SK-N-SH (cell line): ENCODE measurements around the gene EIF5A. TPM values are rescaled to one million over a fixed set of nuclear protein-coding genes. Genes with fewer than 3 reads are reported as not detected.
A peak's percentile ranks its signal among the peaks of the same experiment; 100 is the strongest.

Source experiments
- CTCF ChIA-PET: fragments of 300-600, 350-600 bp; formaldehyde crosslinking; extraction: SDS; loops from one replicate; lab custom pipeline; 2021; lab: Yijun Ruan, JAX
- POLR2A ChIA-PET: fragments of 350-600 bp; sonication (Branson Sonifier 250); formaldehyde crosslinking; extraction: SDS; loops from one replicate; lab custom pipeline; 2020; ENCODE audit warnings: antibody characterized with exemption, inconsistent platforms; lab: Yijun Ruan, JAX
- DNase-seq: peaks from one replicate; pipeline ENCODE4 v3.0.0; 2012
- H2AFZ ChIP-seq: fragments of 200-600 bp; sonication (generic); 2 replicates; pipeline ENCODE4 v1.8.1; 2016; ENCODE audit warnings: antibody characterized with exemption, mild to moderate bottlenecking, low read depth
- H3F3A ChIP-seq: fragments of 200-600 bp; sonication (generic); replicated peaks from 2 replicates; pipeline ENCODE3; 2016; ENCODE audit warnings: antibody characterized with exemption, mild to moderate bottlenecking; ENCODE audit not compliant: insufficient read depth
- H3K27ac ChIP-seq, 2 experiments: fragments of 200-500 bp in 1 of 2; fragments of 200-600 bp in 1 of 2; sonication (Bioruptor generic) in 1 of 2; sonication (generic), shearing (Covaris generic) in 1 of 2; 2 replicates each; pipeline versions ENCODE4 v1.5.1 to v1.6.1; 2014 to 2016; ENCODE audit warnings: low read depth in 2 of 2, inconsistent platforms in 1 of 2, low read length in 1 of 2, mild to moderate bottlenecking in 1 of 2, mixed read lengths in 1 of 2
- H3K27me3 ChIP-seq: fragments of 200-600 bp; sonication (generic), shearing (Covaris generic); 2 replicates; pipeline ENCODE4 v1.6.1; 2016; ENCODE audit warnings: mixed run types; ENCODE audit not compliant: insufficient read depth
- H3K36me3 ChIP-seq, 2 experiments: fragments of 200-500 bp in 1 of 2; fragments of 200-600 bp in 1 of 2; sonication (Bioruptor generic) in 1 of 2; sonication (generic) in 1 of 2; replicated peaks in 1 of 2; 2 replicates each; pipeline versions ENCODE3 to v1.5.1; 2014 to 2016; ENCODE audit warnings: low read length in 1 of 2, mild to moderate bottlenecking in 1 of 2; ENCODE audit not compliant: insufficient read depth in 2 of 2, control insufficient read depth in 1 of 2
- H3K4me1 ChIP-seq, 2 experiments: fragments of 200-500 bp in 1 of 2; fragments of 200-600 bp in 1 of 2; sonication (Bioruptor generic) in 1 of 2; sonication (generic), shearing (Covaris generic) in 1 of 2; 2 replicates each; pipeline versions ENCODE4 v1.5.1 to v1.6.1; 2014 to 2016; ENCODE audit warnings: low read depth in 1 of 2, low read length in 1 of 2, mixed run types in 1 of 2; ENCODE audit not compliant: insufficient read depth in 2 of 2, control insufficient read depth in 1 of 2
- H3K4me2 ChIP-seq: fragments of 200-600 bp; sonication (generic), shearing (Covaris generic); 2 replicates; pipeline ENCODE4 v1.6.1; 2017; ENCODE audit warnings: mixed run types
- H3K4me3 ChIP-seq, 2 experiments: fragments of 200-500 bp in 1 of 2; fragments of 200-600 bp in 1 of 2; sonication (Bioruptor generic) in 1 of 2; sonication (generic), shearing (Covaris generic) in 1 of 2; 2 replicates each; pipeline versions ENCODE4 v1.5.1 to v1.8.1; 2014 to 2016; ENCODE audit warnings: low read depth in 2 of 2, inconsistent platforms in 1 of 2, low read length in 1 of 2, mild to moderate bottlenecking in 1 of 2, mixed read lengths in 1 of 2, moderate library complexity in 1 of 2
- H3K79me2 ChIP-seq: fragments of 200-600 bp; sonication (generic); 2 replicates; pipeline ENCODE4 v1.8.1; 2017; ENCODE audit warnings: mild to moderate bottlenecking; ENCODE audit not compliant: insufficient read depth
- H3K9ac ChIP-seq: fragments of 200-600 bp; sonication (generic); 2 replicates; pipeline ENCODE4 v1.6.1; 2017; ENCODE audit warnings: mixed run types
- H3K9me2 ChIP-seq: fragments of 200-600 bp; sonication (generic); 2 replicates; pipeline ENCODE4 v1.6.1; 2017; ENCODE audit warnings: mixed run types
- H3K9me3 ChIP-seq: fragments of 200-600 bp; sonication (generic); 2 replicates; pipeline ENCODE4 v1.6.1; 2017; ENCODE audit warnings: mixed run types, mild to moderate bottlenecking, moderate library complexity
- H4K20me1 ChIP-seq: fragments of 200-600 bp; sonication (generic); 2 replicates; pipeline ENCODE4 v1.6.1; 2017; ENCODE audit warnings: mild to moderate bottlenecking, mixed run types; ENCODE audit not compliant: insufficient read depth
- CHD2 ChIP-seq: fragments of 150-350 bp; IDR thresholded peaks from 2 replicates; pipeline ENCODE4 v1.6.1; 2018; ENCODE audit warnings: low read length; ENCODE audit not compliant: partially characterized antibody
- CTCF ChIP-seq: fragments of 200-600 bp; sonication (generic); IDR thresholded peaks from 2 replicates; pipeline ENCODE4 v1.6.1; 2017; ENCODE audit warnings: antibody characterized with exemption, mild to moderate bottlenecking, moderate library complexity
- FOSL2 ChIP-seq: IDR thresholded peaks from 2 replicates; pipeline ENCODE4 v1.4.0; 2012; ENCODE audit warnings: low read depth, mild to moderate bottlenecking, moderate library complexity, borderline replicate concordance
- FOXJ3 ChIP-seq: sonication (generic); formaldehyde crosslinking; IDR thresholded peaks from 2 replicates; pipeline ENCODE4 v1.5.1; 2020; ENCODE audit warnings: mild to moderate bottlenecking, missing genetic modification reagents
- FOXM1 ChIP-seq: IDR thresholded peaks from 2 replicates; pipeline ENCODE4 v1.4.0; 2012; ENCODE audit warnings: low read depth, mild to moderate bottlenecking
- IRF3 ChIP-seq: fragments of 150-350 bp; IDR thresholded peaks from 2 replicates; pipeline ENCODE4 v1.6.1; 2016; ENCODE audit warnings: mild to moderate bottlenecking, low read depth, low read length
- MXI1 ChIP-seq: IDR thresholded peaks from 2 replicates; pipeline ENCODE4 v1.6.1; 2012; ENCODE audit warnings: mild to moderate bottlenecking, low read depth, low read length, improper control_type of control experiment
- NFIC ChIP-seq: IDR thresholded peaks from 2 replicates; pipeline ENCODE4 v1.4.0; 2012; ENCODE audit warnings: borderline replicate concordance
- NRF1 ChIP-seq: IDR thresholded peaks from 2 replicates; pipeline ENCODE4 v1.6.1; 2012; ENCODE audit warnings: low read depth, mild to moderate bottlenecking, low read length
- PBX3 ChIP-seq: IDR thresholded peaks from 2 replicates; pipeline ENCODE4; 2012
- RAD21 ChIP-seq: IDR thresholded peaks from 2 replicates; pipeline ENCODE4 v1.6.1; 2012; ENCODE audit warnings: mild to moderate bottlenecking, low read length
- REST ChIP-seq: IDR thresholded peaks from 2 replicates; pipeline ENCODE4 v1.6.1; 2012; ENCODE audit warnings: mild to moderate bottlenecking, low read depth, low read length, moderate library complexity
- RXRA ChIP-seq: IDR thresholded peaks from 2 replicates; pipeline ENCODE4 v1.4.0; 2012; ENCODE audit warnings: low read depth, mild to moderate bottlenecking, borderline replicate concordance
- SIN3A ChIP-seq: IDR thresholded peaks from 2 replicates; pipeline ENCODE4 v1.6.1; 2012; ENCODE audit warnings: low read depth, mild to moderate bottlenecking, low read length, moderate library complexity, borderline replicate concordance
- SMC3 ChIP-seq: IDR thresholded peaks from 2 replicates; pipeline ENCODE4 v1.6.1; 2012; ENCODE audit warnings: low read depth, low read length, improper control_type of control experiment
- TAF1 ChIP-seq: IDR thresholded peaks from 2 replicates; pipeline ENCODE4 v1.6.1; 2012; ENCODE audit warnings: low read depth, mild to moderate bottlenecking, low read length, moderate library complexity, borderline replicate concordance
- TCF12 ChIP-seq: IDR thresholded peaks from 2 replicates; pipeline ENCODE4 v1.4.0; 2012
- USF2 ChIP-seq: fragments of 150-350 bp; IDR thresholded peaks from 2 replicates; pipeline ENCODE4 v1.6.1; 2017; ENCODE audit warnings: antibody characterized with exemption, low read length, low read depth, borderline replicate concordance
- YY1 ChIP-seq: IDR thresholded peaks from 2 replicates; pipeline ENCODE4 v1.4.0; 2012; ENCODE audit warnings: low read depth, mild to moderate bottlenecking
- ZBTB33 ChIP-seq: IDR thresholded peaks from 2 replicates; pipeline ENCODE4 v1.4.0; 2012; ENCODE audit warnings: low read depth, borderline replicate concordance
- WGBS: methylation state at CpG from one replicate; pipeline ENCODE4 v1.1.6; 2017; ENCODE audit warnings: low lambda C conversion rate; 5-methylcytosine and 5-hydroxymethylcytosine counted together
- polyA plus RNA-seq, 3 experiments: library from polyadenylated mRNA; depleted of rRNA; stranded (reverse); fragments of >200 nt; gene quantifications; 2 replicates each; pipeline ENCODE4 v1.2.3, GENCODE V29; 2012

EIF5A gene
- polyA plus RNA-seq, 1 of the 3 experiments (the other 2 are of a cell fraction): 971 TPM

GRCh38 chr17:7260151-7260550 is 47.3 kb upstream of the EIF5A start:
- POLR2A ChIA-PET: no interaction called here
- no peak overlapping the region for H3K4me3 ChIP-seq
- CTCF ChIA-PET: interaction anchor here (0.9 to 1.9 kb wide), 4 partner anchors 20 to 41 kb away, joined by 3 to 13 read pairs (median 4); no protein-coding TSS in a partner anchor

More at GRCh38 chr17:7260151-7260550, 47.3 kb upstream of the EIF5A start:
- H3K4me2 ChIP-seq: no peak overlapping the region
- H3K27ac ChIP-seq: no peak overlapping the region
- no peaks in the 10 kb centered on the region for H3K9me2 ChIP-seq
- TF ChIP-seq RAD21: no peak
- no peak for TF ChIP-seq TAF1
- no peak for TF ChIP-seq YY1
- no peak for TF ChIP-seq USF2
- no peak for TF ChIP-seq IRF3
- TF ChIP-seq FOSL2: no peak
- no peak for TF ChIP-seq CHD2
- no peak for TF ChIP-seq SIN3A
- no peak for TF ChIP-seq FOXM1
- no peak for TF ChIP-seq MXI1
- TF ChIP-seq RXRA: no peak
- TF ChIP-seq FOXJ3 (CRISPR knock-in tag): no peak
- no peak for TF ChIP-seq PBX3
- no peak for TF ChIP-seq NFIC
- TF ChIP-seq TCF12: no peak
- no peak for TF ChIP-seq SMC3
- no peak for TF ChIP-seq NRF1
- TF ChIP-seq REST: no peak
- no peak for TF ChIP-seq CTCF
- no peak for TF ChIP-seq ZBTB33
- no peaks in the 10 kb centered on the region for H3K27me3 ChIP-seq
- no peaks in the 10 kb centered on the region for H3K9me3 ChIP-seq
- H3K9ac ChIP-seq: no peak overlapping the region
- peaks cover 30% of the 10 kb centered on the region for H3F3A ChIP-seq
- peaks cover 0 to 6% of the 10 kb centered on the region in 2 experiments; a peak in 2 of 4 replicates for H3K4me1 ChIP-seq
- H4K20me1 ChIP-seq: no peaks in the 10 kb centered on the region
- no peak overlapping the region for H2AFZ ChIP-seq
- peaks cover 6 to 22% of the 10 kb centered on the region in 2 experiments for H3K36me3 ChIP-seq
- WGBS: 83% methylated on average over 2 of the region's 4 CpGs
- peak; percentile 16 for DNase-seq
- H3K79me2 ChIP-seq: no peaks in the 10 kb centered on the region
